Neural progenitor cell (in vitro differentiated cells): ENCODE measurements around the gene SLC16A6. TPM values are rescaled to one million over a fixed set of nuclear protein-coding genes. Genes with fewer than 3 reads are reported as not detected.

Source experiments
- DNase-seq: peaks from one replicate; pipeline ENCODE4 v3.0.0-alpha.2; 2016; ENCODE audit warnings: low spot score
- H2AFZ ChIP-seq: fragments of 200-600 bp; sonication (generic); replicated peaks from 2 replicates; pipeline ENCODE4 v1.6.1; 2016; ENCODE audit warnings: antibody characterized with exemption
- H3F3A ChIP-seq: fragments of 200-600 bp; sonication (generic); 2 replicates; pipeline ENCODE4 v1.6.1; 2016; ENCODE audit warnings: antibody characterized with exemption, low read depth
- H3K27ac ChIP-seq: fragments of 200-600 bp; sonication (generic); 2 replicates; pipeline ENCODE4 v1.5.1; 2016; ENCODE audit warnings: mild to moderate bottlenecking
- H3K27me3 ChIP-seq: fragments of 200-600 bp; sonication (generic); 2 replicates; pipeline ENCODE4 v1.6.1; 2016; ENCODE audit warnings: mild to moderate bottlenecking, moderate library complexity
- H3K36me3 ChIP-seq: fragments of 200-600 bp; sonication (generic); 2 replicates; pipeline ENCODE4 v1.5.1; 2016
- H3K4me1 ChIP-seq: fragments of 200-600 bp; sonication (generic); 2 replicates; pipeline ENCODE4 v1.6.1; 2016; ENCODE audit warnings: mixed run types
- H3K4me2 ChIP-seq: fragments of 200-600 bp; sonication (generic); 2 replicates; pipeline ENCODE4 v1.6.1; 2016
- H3K4me3 ChIP-seq: fragments of 200-600 bp; sonication (generic); 2 replicates; pipeline ENCODE4 v1.5.1; 2016
- H3K79me2 ChIP-seq: fragments of 200-600 bp; sonication (generic); 2 replicates; pipeline ENCODE4 v1.6.1; 2016; ENCODE audit warnings: low read depth
- H3K9ac ChIP-seq: fragments of 200-600 bp; sonication (generic); 2 replicates; pipeline ENCODE4 v1.6.1; 2016
- H3K9me3 ChIP-seq: fragments of 200-600 bp; sonication (generic); 2 replicates; pipeline ENCODE4 v1.5.1; 2016; ENCODE audit warnings: low read depth
- H4K20me1 ChIP-seq: fragments of 200-600 bp; sonication (generic); 2 replicates; pipeline ENCODE4 v1.6.1; 2016; ENCODE audit warnings: low read depth
- H3K27ac Mint-ChIP-seq: 3 replicates; pipeline ENCODE4 v1.8.0; 2021; ENCODE audit warnings: mixed read lengths
- H3K27me3 Mint-ChIP-seq: 2 replicates; pipeline ENCODE4 v1.8.0; 2022; ENCODE audit warnings: low read depth, mild to moderate bottlenecking, inconsistent platforms, moderate library complexity, mixed read lengths; ENCODE audit not compliant: insufficient read depth
- H3K36me3 Mint-ChIP-seq: 3 replicates; pipeline ENCODE4 v1.8.0; 2021; ENCODE audit warnings: mixed read lengths
- H3K4me1 Mint-ChIP-seq: 3 replicates; pipeline ENCODE4 v1.8.0; 2021; ENCODE audit warnings: mixed read lengths
- H3K4me3 Mint-ChIP-seq: 3 replicates; pipeline ENCODE4 v1.8.0; 2021; ENCODE audit warnings: mild to moderate bottlenecking, moderate library complexity, mixed read lengths
- H3K9me3 Mint-ChIP-seq: 3 replicates; pipeline ENCODE4 v1.8.0; 2020; ENCODE audit warnings: mixed read lengths
- EZH2 ChIP-seq: fragments of 200-600 bp; sonication (generic); IDR thresholded peaks from 2 replicates; pipeline ENCODE4 v1.6.1; 2017; ENCODE audit warnings: antibody characterized with exemption, mild to moderate bottlenecking, moderate library complexity
- EZH2phosphoT487 ChIP-seq: fragments of 200-600 bp; sonication (generic); IDR thresholded peaks from 2 replicates; pipeline ENCODE4 v1.6.1; 2017; ENCODE audit warnings: antibody characterized with exemption
- total RNA-seq: library from RNA; depleted of rRNA; stranded (reverse); fragments of >200 nt; gene quantifications from 2 replicates; pipeline ENCODE4 v1.2.3, GENCODE V29; 2015; ENCODE audit warnings: low replicate concordance
- TF ChIP-seq, protein P1 (sequence below): fragments of 200-600 bp; sonication (generic); IDR thresholded peaks from 2 replicates; pipeline ENCODE4 v1.5.1; 2017; ENCODE audit warnings: antibody characterized with exemption, mild to moderate bottlenecking

Gene SLC16A6
- total RNA-seq, 1 donor from 2014 or later: 0.19 TPM

DNA sequence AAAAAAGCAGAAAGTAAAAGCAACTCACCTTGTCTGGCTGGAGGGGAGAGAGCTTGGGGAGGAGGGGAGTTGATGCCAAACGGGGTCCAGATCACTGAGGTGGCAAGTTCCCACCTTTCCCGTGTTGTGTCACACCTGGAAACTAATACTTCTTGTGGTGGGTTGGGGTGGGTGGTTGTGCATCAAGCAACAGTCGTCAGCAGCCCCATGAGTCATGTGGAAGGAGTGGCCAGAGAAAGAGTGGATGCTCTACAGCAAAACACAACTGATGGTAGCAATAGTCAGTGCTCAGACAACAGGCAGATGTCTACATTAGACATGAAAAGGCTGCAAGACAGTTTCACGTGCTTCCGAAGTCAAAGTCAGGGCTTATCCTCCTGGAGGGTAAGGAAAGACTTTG lies 35.8 kb upstream of the SLC16A6 start:
- no peak for DNase-seq
- no peaks in the 10 kb centered on the region for H3K27me3 ChIP-seq
- Mint-ChIP-seq H3K4me3 (no peak overlapping the region), H3K27ac (no peak overlapping the region), H3K9me3 (peaks cover 33% of the 10 kb centered on the region), H3K27me3 (peaks cover 10% of the 10 kb centered on the region), H3K4me1 (peaks cover 5% of the 10 kb centered on the region), H3K36me3 (peaks cover 2% of the 10 kb centered on the region)
- no peak for TF ChIP-seq EZH2
- no peak for TF ChIP-seq EZH2phosphoT487
- TF ChIP-seq, protein P1, sequence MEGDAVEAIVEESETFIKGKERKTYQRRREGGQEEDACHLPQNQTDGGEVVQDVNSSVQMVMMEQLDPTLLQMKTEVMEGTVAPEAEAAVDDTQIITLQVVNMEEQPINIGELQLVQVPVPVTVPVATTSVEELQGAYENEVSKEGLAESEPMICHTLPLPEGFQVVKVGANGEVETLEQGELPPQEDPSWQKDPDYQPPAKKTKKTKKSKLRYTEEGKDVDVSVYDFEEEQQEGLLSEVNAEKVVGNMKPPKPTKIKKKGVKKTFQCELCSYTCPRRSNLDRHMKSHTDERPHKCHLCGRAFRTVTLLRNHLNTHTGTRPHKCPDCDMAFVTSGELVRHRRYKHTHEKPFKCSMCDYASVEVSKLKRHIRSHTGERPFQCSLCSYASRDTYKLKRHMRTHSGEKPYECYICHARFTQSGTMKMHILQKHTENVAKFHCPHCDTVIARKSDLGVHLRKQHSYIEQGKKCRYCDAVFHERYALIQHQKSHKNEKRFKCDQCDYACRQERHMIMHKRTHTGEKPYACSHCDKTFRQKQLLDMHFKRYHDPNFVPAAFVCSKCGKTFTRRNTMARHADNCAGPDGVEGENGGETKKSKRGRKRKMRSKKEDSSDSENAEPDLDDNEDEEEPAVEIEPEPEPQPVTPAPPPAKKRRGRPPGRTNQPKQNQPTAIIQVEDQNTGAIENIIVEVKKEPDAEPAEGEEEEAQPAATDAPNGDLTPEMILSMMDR: no peak
- H3F3A ChIP-seq: no peaks in the 10 kb centered on the region
- no peaks in the 10 kb centered on the region for H3K4me1 ChIP-seq
- H3K4me3 ChIP-seq: no peak overlapping the region
- no peaks in the 10 kb centered on the region for H3K79me2 ChIP-seq
- no peaks in the 10 kb centered on the region for H4K20me1 ChIP-seq
- no peak overlapping the region for H2AFZ ChIP-seq
- no peak overlapping the region for H3K9ac ChIP-seq
- H3K27ac ChIP-seq: no peak overlapping the region
- H3K4me2 ChIP-seq: no peak overlapping the region
- H3K9me3 ChIP-seq: no peaks in the 10 kb centered on the region
- H3K36me3 ChIP-seq: no peaks in the 10 kb centered on the region

DNA sequence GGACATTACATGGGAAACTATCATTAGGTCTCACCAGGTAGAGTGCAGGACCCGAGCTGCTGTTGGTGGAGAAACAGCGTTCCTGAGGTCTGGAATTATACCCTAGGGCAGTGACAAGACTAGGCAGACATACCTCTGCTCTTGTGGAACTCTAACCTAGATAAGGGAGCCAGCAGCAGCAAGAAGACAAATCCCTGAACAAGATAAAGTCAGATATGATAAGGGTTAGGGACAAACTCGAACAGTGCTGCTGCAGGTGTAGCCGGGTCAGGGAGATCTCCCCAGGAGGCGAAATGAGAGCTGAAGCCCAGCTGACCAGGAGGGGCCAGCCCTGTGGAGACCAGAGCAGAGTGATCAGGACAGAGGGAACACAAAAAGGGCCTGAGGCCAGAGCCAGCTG lies 35.0 kb upstream of the SLC16A6 start:
- Mint-ChIP-seq H3K4me1 (peaks cover 11% of the 10 kb centered on the region), H3K27me3 (peaks cover 10% of the 10 kb centered on the region), H3K9me3 (peaks cover 30% of the 10 kb centered on the region), H3K27ac (no peak overlapping the region), H3K36me3 (peaks cover 2% of the 10 kb centered on the region), H3K4me3 (no peak overlapping the region)
- Histone ChIP-seq H3K4me1 (no peaks in the 10 kb centered on the region), H2AFZ (no peak overlapping the region), H3K9ac (no peak overlapping the region), H3K9me3 (no peaks in the 10 kb centered on the region), H3K36me3 (no peaks in the 10 kb centered on the region), H3K4me3 (no peak overlapping the region), H4K20me1 (no peaks in the 10 kb centered on the region), H3K4me2 (no peak overlapping the region), H3K27ac (no peak overlapping the region), H3K79me2 (no peaks in the 10 kb centered on the region), H3F3A (no peaks in the 10 kb centered on the region), H3K27me3 (no peaks in the 10 kb centered on the region)
- no peak for DNase-seq
- TF ChIP-seq, protein P1: no peak
- TF ChIP-seq EZH2 (no peak), EZH2phosphoT487 (no peak)

DNA sequence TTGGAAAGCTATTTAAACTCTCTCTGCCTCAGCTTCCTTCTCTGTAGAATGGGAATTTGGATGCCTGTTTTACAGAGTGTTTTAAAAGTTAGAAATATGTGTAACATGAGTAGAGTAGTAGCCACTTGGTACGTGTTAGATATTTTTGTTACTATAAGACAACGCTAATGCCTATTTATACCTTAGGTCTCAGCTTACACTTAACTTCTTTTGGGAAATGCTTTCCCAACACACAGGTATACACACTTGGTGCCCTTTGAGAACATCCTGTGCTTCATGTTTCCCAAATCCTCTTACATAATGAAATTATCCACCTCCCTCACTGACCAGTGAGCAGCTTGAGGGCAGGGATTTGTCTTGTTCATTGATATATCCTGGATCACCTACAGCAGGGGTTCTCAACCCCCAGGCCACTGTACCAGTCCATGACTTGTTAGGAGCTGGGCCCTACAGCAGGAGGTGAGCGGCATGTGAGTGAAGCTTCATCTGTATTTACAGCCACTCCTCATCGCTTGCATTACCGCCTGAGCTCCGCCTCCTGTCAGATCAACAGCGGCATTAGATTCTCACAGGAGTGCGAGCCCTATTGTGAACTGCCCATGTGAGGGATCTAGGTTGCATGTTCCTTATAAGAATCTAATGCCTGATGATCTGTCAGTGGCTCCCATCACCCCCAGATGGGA lies 33.9 kb upstream of the SLC16A6 start:
- H3K9me3 Mint-ChIP-seq: peaks cover 23% of the 10 kb centered on the region
- TF ChIP-seq EZH2 (no peak), EZH2phosphoT487 (no peak)
- TF ChIP-seq, protein P1: no peak
- no peak for DNase-seq
- no peaks in the 10 kb centered on the region for H4K20me1 ChIP-seq
- H3K27me3 Mint-ChIP-seq: peaks cover 10% of the 10 kb centered on the region
- peaks cover 23% of the 10 kb centered on the region for H3K4me1 Mint-ChIP-seq
- no peak overlapping the region for H3K4me3 ChIP-seq
- H2AFZ ChIP-seq: no peak overlapping the region
- no peak overlapping the region for H3K27ac Mint-ChIP-seq
- no peak overlapping the region for H3K4me2 ChIP-seq
- no peak overlapping the region for H3K9ac ChIP-seq
- H3K36me3 ChIP-seq: no peaks in the 10 kb centered on the region
- H3K4me3 Mint-ChIP-seq: no peak overlapping the region
- H3K4me1 ChIP-seq: no peaks in the 10 kb centered on the region
- H3F3A ChIP-seq: no peaks in the 10 kb centered on the region
- no peaks in the 10 kb centered on the region for H3K36me3 Mint-ChIP-seq
- no peaks in the 10 kb centered on the region for H3K9me3 ChIP-seq
- H3K79me2 ChIP-seq: no peaks in the 10 kb centered on the region
- H3K27me3 ChIP-seq: no peaks in the 10 kb centered on the region
- H3K27ac ChIP-seq: no peak overlapping the region
